Sigmoid colon (tissue), 7 donors: ENCODE data around the gene PPP2R2B. TPM values are rescaled to one million over a fixed set of nuclear protein-coding genes. Genes with fewer than 3 reads are reported as not detected.

Experiments
- DNase-seq: peaks from one replicate; pipeline ENCODE4 v3.0.0-alpha.2; 2019
- H3K27ac ChIP-seq, 4 donors: fragments of 200-600 bp; sonication (generic); one replicate each; pipeline ENCODE4 v1.5.1; 2016 to 2019; ENCODE audit warnings: mild to moderate bottlenecking in 1 of 4
- H3K27me3 ChIP-seq, 3 donors: fragments of 200-600 bp; sonication (generic); one replicate each; pipeline ENCODE4 v1.5.1; 2019; ENCODE audit warnings: mild to moderate bottlenecking in 1 of 3
- H3K36me3 ChIP-seq, 4 donors: fragments of 200-600 bp; sonication (generic); one replicate each; pipeline ENCODE4 v1.5.1; 2016 to 2019
- H3K4me1 ChIP-seq, 4 donors: fragments of 200-600 bp; sonication (generic); one replicate each; pipeline ENCODE4 v1.5.1; 2017 to 2019
- H3K4me3 ChIP-seq, 4 donors: fragments of 200-600 bp; sonication (generic); one replicate each; pipeline ENCODE4 v1.5.1; 2017 to 2019; ENCODE audit warnings: mild to moderate bottlenecking in 2 of 4, moderate library complexity in 1 of 4
- H3K9me3 ChIP-seq, 4 donors: fragments of 200-600 bp in 3 of 4; sonication (generic) in 3 of 4; one replicate each; pipeline versions ENCODE4 v1.5.1 to v1.6.1; 2013 to 2019
- EP300 ChIP-seq, 4 donors: sonication (generic); formaldehyde crosslinking; IDR thresholded peaks; one replicate each; pipeline ENCODE4 v1.6.1; 2017; ENCODE audit warnings: antibody characterized with exemption in 4 of 4
- POLR2A ChIP-seq, 2 donors: fragments of 450-650 bp; IDR thresholded peaks; one replicate each; pipeline ENCODE4 v1.6.1; 2016; ENCODE audit warnings: antibody characterized with exemption in 2 of 2, mild to moderate bottlenecking in 2 of 2, moderate library complexity in 2 of 2
- POLR2AphosphoS5 ChIP-seq, 4 donors: sonication (generic); formaldehyde crosslinking; IDR thresholded peaks; one replicate each; pipeline ENCODE4 v1.6.1; 2017; ENCODE audit warnings: antibody characterized with exemption in 4 of 4
- WGBS, 2 donors: extraction: QIAGEN DNeasy Blood & Tissue Kit; methylation state at CpG; one replicate each; pipeline ENCODE4 v1.1.7; 2013; 5-methylcytosine and 5-hydroxymethylcytosine counted together
- intact Hi-C: fragments of 100-400 bp; cut with DNase I; formaldehyde crosslinking; loops from one replicate; pipeline ENCODE4 v1.15.1; 2023
- polyA plus RNA-seq, 3 donors: library from polyadenylated mRNA; stranded (reverse); fragments of 200-250 nt; gene quantifications; one replicate each; pipeline ENCODE4 v1.2.3, GENCODE V29; 2013
- total RNA-seq, 4 donors: library from RNA; depleted of rRNA; stranded (reverse); fragments of >200 nt; gene quantifications; one replicate each; pipeline ENCODE4 v1.1.0, GENCODE V29; 2016
- TF ChIP-seq, protein P1 (sequence below), 4 experiments: fragments of 450-650 bp in 3 of 4; fragments of 200-600 bp in 1 of 4; IDR thresholded peaks; one replicate each; pipeline ENCODE4 v1.5.1; 2016 to 2019; ENCODE audit warnings: antibody characterized with exemption in 4 of 4, mild to moderate bottlenecking in 3 of 4, moderate library complexity in 2 of 4
- donor health status: healthy with polysubstance abuse.
- donor health status: Bipolar disorder and iron deficiency.
- donor health status: healthy.

Gene PPP2R2B
- total and polyA plus RNA-seq, 7 donors = 0.60 to 19.6 (median 7.4) TPM; not detected in 1

DNA sequence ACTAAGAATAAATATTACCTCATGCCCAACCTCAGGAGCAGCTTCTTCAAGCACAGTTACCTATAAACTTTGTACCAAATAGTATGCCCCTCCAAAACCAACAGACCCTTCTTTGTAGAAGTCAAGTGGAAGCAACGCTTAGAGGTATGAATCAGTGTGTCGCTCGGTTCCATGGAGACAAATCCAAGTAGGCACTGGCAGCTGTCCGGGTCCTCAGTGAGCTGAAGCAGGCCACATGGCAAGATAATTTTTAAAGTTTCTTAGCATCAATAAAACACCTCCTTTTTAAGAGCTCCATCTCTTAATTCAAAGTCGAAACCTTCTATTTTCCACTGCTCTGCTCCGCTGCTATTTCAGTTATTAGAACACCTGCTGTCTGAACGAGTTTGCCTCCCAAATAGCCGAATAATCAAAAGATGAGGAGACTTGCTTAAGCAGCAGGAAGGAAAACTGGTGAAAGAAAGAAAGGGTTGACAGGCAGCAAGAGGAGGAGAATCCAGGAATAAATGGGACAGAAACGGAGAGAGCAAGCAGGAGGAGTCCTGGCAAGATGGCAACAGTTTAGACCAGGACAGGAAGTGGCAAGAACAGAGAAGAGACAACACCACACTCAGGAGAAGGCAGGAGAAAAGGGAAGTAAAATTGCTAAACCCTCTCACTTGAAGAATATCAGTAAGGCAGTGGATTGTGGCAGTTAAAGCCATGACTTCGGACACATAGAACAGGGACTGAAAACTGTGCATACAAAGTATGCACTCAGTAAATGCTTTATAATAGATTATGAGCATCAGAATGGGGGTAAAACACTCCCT, 65.0 kb downstream of the PPP2R2B start:
- H3K27me3 ChIP-seq = no peaks in the 10 kb centered on the region
- DNase-seq = no peak
- no peaks in the 10 kb centered on the region for H3K4me1 ChIP-seq
- no peaks in the 10 kb centered on the region for H3K36me3 ChIP-seq
- no peak for TF ChIP-seq EP300 (IDR thresholded peaks at IDR 0.05)
- TF ChIP-seq POLR2AphosphoS5 (IDR thresholded peaks at IDR 0.05) = no peak
- TF ChIP-seq, protein P1, sequence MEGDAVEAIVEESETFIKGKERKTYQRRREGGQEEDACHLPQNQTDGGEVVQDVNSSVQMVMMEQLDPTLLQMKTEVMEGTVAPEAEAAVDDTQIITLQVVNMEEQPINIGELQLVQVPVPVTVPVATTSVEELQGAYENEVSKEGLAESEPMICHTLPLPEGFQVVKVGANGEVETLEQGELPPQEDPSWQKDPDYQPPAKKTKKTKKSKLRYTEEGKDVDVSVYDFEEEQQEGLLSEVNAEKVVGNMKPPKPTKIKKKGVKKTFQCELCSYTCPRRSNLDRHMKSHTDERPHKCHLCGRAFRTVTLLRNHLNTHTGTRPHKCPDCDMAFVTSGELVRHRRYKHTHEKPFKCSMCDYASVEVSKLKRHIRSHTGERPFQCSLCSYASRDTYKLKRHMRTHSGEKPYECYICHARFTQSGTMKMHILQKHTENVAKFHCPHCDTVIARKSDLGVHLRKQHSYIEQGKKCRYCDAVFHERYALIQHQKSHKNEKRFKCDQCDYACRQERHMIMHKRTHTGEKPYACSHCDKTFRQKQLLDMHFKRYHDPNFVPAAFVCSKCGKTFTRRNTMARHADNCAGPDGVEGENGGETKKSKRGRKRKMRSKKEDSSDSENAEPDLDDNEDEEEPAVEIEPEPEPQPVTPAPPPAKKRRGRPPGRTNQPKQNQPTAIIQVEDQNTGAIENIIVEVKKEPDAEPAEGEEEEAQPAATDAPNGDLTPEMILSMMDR (IDR thresholded peaks at IDR 0.05) = no peak
- no peak for TF ChIP-seq POLR2A (IDR thresholded peaks at IDR 0.05)
- no peak overlapping the region for H3K27ac ChIP-seq
- H3K9me3 ChIP-seq = no peaks in the 10 kb centered on the region
- intact Hi-C loops = no loop called here
- H3K4me3 ChIP-seq = no peak overlapping the region
- WGBS, 2 donors = 74 to 83% methylated on average over 10 of the region's 10 CpGs

DNA sequence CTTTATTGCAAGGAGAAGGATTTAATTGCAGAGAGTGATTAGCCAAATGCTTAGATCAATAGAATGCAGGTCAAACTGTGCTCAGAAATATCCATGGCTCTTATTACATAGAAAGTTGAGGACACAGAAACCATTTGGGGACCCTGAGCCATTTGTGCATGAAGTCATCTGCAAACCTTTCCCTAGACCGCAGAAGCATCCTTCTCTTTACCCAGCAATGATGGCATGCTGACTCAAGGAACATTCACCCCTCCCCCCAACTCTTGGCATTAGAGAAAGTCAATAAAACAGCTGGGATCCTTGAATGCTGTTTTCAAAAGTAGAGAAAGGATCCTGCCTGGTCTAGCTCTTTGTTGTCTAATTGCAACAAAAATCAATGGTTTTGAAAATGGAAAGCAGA, 73.5 kb downstream of the PPP2R2B start:
- TF ChIP-seq POLR2AphosphoS5 (IDR thresholded peaks at IDR 0.05) = no peak
- no peak for TF ChIP-seq POLR2A (IDR thresholded peaks at IDR 0.05)
- TF ChIP-seq, protein P1 (IDR thresholded peaks at IDR 0.05) = no peak
- TF ChIP-seq EP300 (IDR thresholded peaks at IDR 0.05) = no peak
- Histone ChIP-seq H3K4me3 (no peak overlapping the region), H3K9me3 (no peaks in the 10 kb centered on the region), H3K27ac (no peak overlapping the region), H3K36me3 (no peaks in the 10 kb centered on the region), H3K27me3 (no peaks in the 10 kb centered on the region), H3K4me1 (peaks cover 0 to 5% (median 0%) of the 10 kb centered on the region in 4 donors)
- no peak for DNase-seq
- intact Hi-C loops = no loop called here
- 27 to 50% methylated on average over 1 of the region's 1 CpG for WGBS, 2 donors

GRCh38 chr5:146802945-146803522, 75.5 kb downstream of the PPP2R2B start:
- Histone ChIP-seq H3K4me1 (peaks cover 0 to 12% (median 6%) of the 10 kb centered on the region in 4 donors), H3K27ac (no peak overlapping the region), H3K36me3 (no peaks in the 10 kb centered on the region), H3K9me3 (no peaks in the 10 kb centered on the region), H3K27me3 (no peaks in the 10 kb centered on the region), H3K4me3 (no peak overlapping the region)
- no peak for TF ChIP-seq POLR2AphosphoS5 (IDR thresholded peaks at IDR 0.05)
- no peak for TF ChIP-seq EP300 (IDR thresholded peaks at IDR 0.05)
- intact Hi-C loops = no loop called here
- 81 to 85% methylated on average over 3 of the region's 3 CpGs for WGBS, 2 donors
- DNase-seq = no peak

DNA sequence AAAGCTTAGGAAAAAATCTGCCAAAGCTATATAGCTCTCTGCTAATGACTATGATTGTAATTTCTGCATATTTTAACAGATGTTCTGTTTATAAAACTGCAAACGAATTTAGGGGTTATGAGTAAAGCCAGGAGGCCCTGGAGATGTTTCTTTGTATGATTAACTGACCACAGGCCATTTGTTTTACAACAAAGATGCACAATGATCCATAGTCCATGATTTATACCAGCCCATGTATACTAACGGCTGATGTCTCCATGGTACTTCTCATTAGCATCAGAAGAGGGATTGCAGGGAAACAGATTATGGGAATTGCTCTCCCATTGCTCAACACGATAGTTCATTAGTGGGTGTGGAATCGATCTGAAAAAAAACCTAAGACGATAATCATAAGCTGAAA, 78.9 kb downstream of the PPP2R2B start:
- no peak for TF ChIP-seq POLR2A (IDR thresholded peaks at IDR 0.05)
- no peak for TF ChIP-seq EP300 (IDR thresholded peaks at IDR 0.05)
- TF ChIP-seq, protein P1 (IDR thresholded peaks at IDR 0.05) = no peak
- TF ChIP-seq POLR2AphosphoS5 (IDR thresholded peaks at IDR 0.05) = no peak
- no peaks in the 10 kb centered on the region for H3K27me3 ChIP-seq
- 65 to 75% methylated on average over 5 of the region's 5 CpGs for WGBS, 2 donors
- no peak for DNase-seq
- H3K4me3 ChIP-seq = no peak overlapping the region
- no peaks in the 10 kb centered on the region for H3K9me3 ChIP-seq
- intact Hi-C loops = no loop called here
- no peak overlapping the region for H3K27ac ChIP-seq
- peaks cover 0 to 43% (median 20%) of the 10 kb centered on the region in 4 donors for H3K4me1 ChIP-seq
- no peaks in the 10 kb centered on the region for H3K36me3 ChIP-seq

GRCh38 chr5:146799231-146799630, 79.3 kb downstream of the PPP2R2B start:
- TF ChIP-seq EP300 (IDR thresholded peaks at IDR 0.05) (no peak), POLR2A (IDR thresholded peaks at IDR 0.05) (no peak), POLR2AphosphoS5 (IDR thresholded peaks at IDR 0.05) (no peak)
- TF ChIP-seq, protein P1 (IDR thresholded peaks at IDR 0.05) = no peak
- H3K4me3 ChIP-seq = no peak overlapping the region
- H3K4me1 ChIP-seq = peaks cover 0 to 47% (median 25%) of the 10 kb centered on the region in 4 donors
- H3K27ac ChIP-seq = no peak overlapping the region
- no peaks in the 10 kb centered on the region for H3K36me3 ChIP-seq
- DNase-seq = no peak
- H3K27me3 ChIP-seq = no peaks in the 10 kb centered on the region
- intact Hi-C loops = no loop called here
- no peaks in the 10 kb centered on the region for H3K9me3 ChIP-seq
- 54 to 87% methylated on average over 1 of the region's 1 CpG for WGBS, 2 donors
